Activated T-helper 1 cell treated with anti-CD3 and anti-CD28 coated beads, Interleukin-12 subunit alpha, Interleukin-12 subunit beta, Interleukin-2, Interleukin-4 antibody, amounts not matched to agents 30 ng/mL and 10 ng/mL and 1 ng/mL, durations not matched to agents 14 hours and 24 hours and 36 hours (primary cell): Measurements from ENCODE around the gene NNAT. TPM values are rescaled to one million over a fixed set of nuclear protein-coding genes. Genes with fewer than 3 reads are reported as not detected.
"Not testable (repeated sequence)": the region's sequence is repeated elsewhere in the genome, so short reads cannot be mapped to it uniquely, and the experiment has no call there.

Source experiments
- DNase-seq: peaks from one replicate; pipeline ENCODE4 v3.0.0; 2021; ENCODE audit warnings: low spot score
- H3K27ac Mint-ChIP-seq: one replicate; pipeline ENCODE4 v1.8.0; 2021; ENCODE audit warnings: mild to moderate bottlenecking, mixed read lengths
- H3K27me3 Mint-ChIP-seq: one replicate; pipeline ENCODE4 v1.8.0; 2022; ENCODE audit warnings: mild to moderate bottlenecking, moderate library complexity, mixed read lengths; ENCODE audit not compliant: insufficient read depth
- H3K36me3 Mint-ChIP-seq: one replicate; pipeline ENCODE4 v1.8.0; 2021; ENCODE audit warnings: low read depth, mixed read lengths
- H3K4me1 Mint-ChIP-seq: one replicate; pipeline ENCODE4 v1.8.0; 2021; ENCODE audit warnings: low read depth, mixed read lengths
- H3K4me3 Mint-ChIP-seq: one replicate; pipeline ENCODE4 v1.8.0; 2021; ENCODE audit warnings: mild to moderate bottlenecking, moderate library complexity, mixed read lengths
- H3K9me3 Mint-ChIP-seq: one replicate; pipeline ENCODE4 v1.8.0; 2021; ENCODE audit warnings: mixed read lengths
- intact Hi-C: fragments of 100-400 bp; cut with micrococcal nuclease; formaldehyde crosslinking; loops from one replicate; pipeline ENCODE4 v1.15.1; 2024
- total RNA-seq: library from RNA; stranded (reverse); gene quantifications from 2 replicates; pipeline ENCODE4 v1.2.3, GENCODE V29; 2022

Gene NNAT
- total RNA-seq = 0.29 TPM in 1 of 2 replicates, not detected in the other

- peaks cover 8% of the 10 kb centered on the region for H3K27me3 Mint-ChIP-seq
- no peak for DNase-seq
- no peaks in the 10 kb centered on the region for H3K9me3 Mint-ChIP-seq
- H3K27ac Mint-ChIP-seq = no peak within 1 kb of the TSS
- intact Hi-C loops = no loop called here
- H3K36me3 Mint-ChIP-seq = peaks cover 22% of the 10 kb centered on the region
- peak within 1 kb of the TSS; percentile 53 for H3K4me3 Mint-ChIP-seq
- H3K4me1 Mint-ChIP-seq = peaks cover 28% of the 10 kb centered on the region
Measured at GRCh38 chr20:37521061-37521771, at the start of gene NNAT. Gene NNAT, plus strand, starts transcription at chr20:37521250. Its CDS starts 82 bp downstream, at chr20:37521332.

GRCh38 chr20:37471741-37472235, 49.3 kb upstream of the NNAT start:
- H3K27me3 Mint-ChIP-seq = peaks cover 10% of the 10 kb centered on the region
- no peak overlapping the region for H3K27ac Mint-ChIP-seq
- H3K4me1 Mint-ChIP-seq = no peaks in the 10 kb centered on the region
- DNase-seq = no peak
- no peaks in the 10 kb centered on the region for H3K36me3 Mint-ChIP-seq
- no peak overlapping the region for H3K4me3 Mint-ChIP-seq
- intact Hi-C loops = no loop called here
- no peaks in the 10 kb centered on the region for H3K9me3 Mint-ChIP-seq

- intact Hi-C loops, H3K4me1 Mint-ChIP-seq, H3K27me3 Mint-ChIP-seq, H3K36me3 Mint-ChIP-seq, H3K27ac Mint-ChIP-seq, H3K4me3 Mint-ChIP-seq, DNase-seq, H3K9me3 Mint-ChIP-seq: not testable (repeated sequence)
Measured at GRCh38 chr20:37472435-37472834, 48.6 kb upstream of the NNAT start.

- no peak overlapping the region for H3K27ac Mint-ChIP-seq
- no peaks in the 10 kb centered on the region for H3K4me1 Mint-ChIP-seq
- DNase-seq = no peak
- H3K27me3 Mint-ChIP-seq = peaks cover 10% of the 10 kb centered on the region
- intact Hi-C loops = no loop called here
- H3K36me3 Mint-ChIP-seq = no peaks in the 10 kb centered on the region
- no peak overlapping the region for H3K4me3 Mint-ChIP-seq
- H3K9me3 Mint-ChIP-seq = no peaks in the 10 kb centered on the region
Measured at GRCh38 chr20:37473249-37474000, 47.6 kb upstream of the NNAT start.

GRCh38 chr20:37474386-37474785, 46.7 kb upstream of the NNAT start:
- no peaks in the 10 kb centered on the region for H3K4me1 Mint-ChIP-seq
- peaks cover 8% of the 10 kb centered on the region for H3K27me3 Mint-ChIP-seq
- H3K4me3 Mint-ChIP-seq = no peak overlapping the region
- H3K27ac Mint-ChIP-seq = no peak overlapping the region
- H3K9me3 Mint-ChIP-seq = no peaks in the 10 kb centered on the region
- DNase-seq = no peak
- H3K36me3 Mint-ChIP-seq = no peaks in the 10 kb centered on the region
- intact Hi-C loops = no loop called here

- no peak overlapping the region for H3K27ac Mint-ChIP-seq
- DNase-seq = no peak
- H3K27me3 Mint-ChIP-seq = peaks cover 8% of the 10 kb centered on the region
- no peak overlapping the region for H3K4me3 Mint-ChIP-seq
- H3K9me3 Mint-ChIP-seq = no peaks in the 10 kb centered on the region
- intact Hi-C loops = no loop called here
- H3K36me3 Mint-ChIP-seq = no peaks in the 10 kb centered on the region
- no peaks in the 10 kb centered on the region for H3K4me1 Mint-ChIP-seq
Measured at GRCh38 chr20:37475252-37475651, 45.8 kb upstream of the NNAT start.

- no peak for DNase-seq
- peaks cover 9% of the 10 kb centered on the region for H3K27me3 Mint-ChIP-seq
- no peaks in the 10 kb centered on the region for H3K36me3 Mint-ChIP-seq
- H3K4me1 Mint-ChIP-seq = no peaks in the 10 kb centered on the region
- intact Hi-C loops = no loop called here
- no peak overlapping the region for H3K27ac Mint-ChIP-seq
- H3K9me3 Mint-ChIP-seq = no peaks in the 10 kb centered on the region
- no peak overlapping the region for H3K4me3 Mint-ChIP-seq
Measured at GRCh38 chr20:37477041-37477440, 44.0 kb upstream of the NNAT start.

GRCh38 chr20:37479266-37479665, 41.8 kb upstream of the NNAT start:
- no peak for DNase-seq
- Mint-ChIP-seq H3K36me3 (no peaks in the 10 kb centered on the region), H3K27ac (no peak overlapping the region), H3K9me3 (no peaks in the 10 kb centered on the region), H3K27me3 (peaks cover 16% of the 10 kb centered on the region), H3K4me3 (no peak overlapping the region), H3K4me1 (no peaks in the 10 kb centered on the region)
- intact Hi-C loops = no loop called here

- intact Hi-C loops = no loop called here
- Mint-ChIP-seq H3K27ac (no peak overlapping the region), H3K4me3 (no peak overlapping the region), H3K36me3 (no peaks in the 10 kb centered on the region), H3K9me3 (no peaks in the 10 kb centered on the region), H3K4me1 (no peaks in the 10 kb centered on the region), H3K27me3 (peaks cover 21% of the 10 kb centered on the region)
- no peak for DNase-seq
Measured at GRCh38 chr20:37479925-37480691, 40.9 kb upstream of the NNAT start.

- no peaks in the 10 kb centered on the region for H3K36me3 Mint-ChIP-seq
- H3K4me1 Mint-ChIP-seq = no peaks in the 10 kb centered on the region
- H3K27ac Mint-ChIP-seq = no peak overlapping the region
- intact Hi-C loops = no loop called here
- DNase-seq = no peak
- peaks cover 21% of the 10 kb centered on the region for H3K27me3 Mint-ChIP-seq
- H3K9me3 Mint-ChIP-seq = no peaks in the 10 kb centered on the region
- no peak overlapping the region for H3K4me3 Mint-ChIP-seq
Measured at GRCh38 chr20:37480919-37481318, 40.1 kb upstream of the NNAT start.

- DNase-seq = no peak
- H3K36me3 Mint-ChIP-seq = no peaks in the 10 kb centered on the region
- intact Hi-C loops = no loop called here
- no peak overlapping the region for H3K4me3 Mint-ChIP-seq
- H3K9me3 Mint-ChIP-seq = no peaks in the 10 kb centered on the region
- H3K27ac Mint-ChIP-seq = no peak overlapping the region
- no peaks in the 10 kb centered on the region for H3K4me1 Mint-ChIP-seq
- peaks cover 19% of the 10 kb centered on the region for H3K27me3 Mint-ChIP-seq
Measured at GRCh38 chr20:37481610-37482009, 39.4 kb upstream of the NNAT start.

- intact Hi-C loops = no loop called here
- Mint-ChIP-seq H3K27me3 (peaks cover 16% of the 10 kb centered on the region), H3K4me1 (no peaks in the 10 kb centered on the region), H3K27ac (no peak overlapping the region), H3K36me3 (no peaks in the 10 kb centered on the region), H3K9me3 (no peaks in the 10 kb centered on the region), H3K4me3 (no peak overlapping the region)
- DNase-seq = no peak
Measured at GRCh38 chr20:37484331-37484730, 36.7 kb upstream of the NNAT start.

- H3K36me3 Mint-ChIP-seq, H3K4me1 Mint-ChIP-seq, H3K9me3 Mint-ChIP-seq, DNase-seq, intact Hi-C loops, H3K4me3 Mint-ChIP-seq, H3K27ac Mint-ChIP-seq: not testable (repeated sequence)
- H3K27me3 Mint-ChIP-seq = peaks cover 14% of the 10 kb centered on the region
Measured at GRCh38 chr20:37486209-37486608, 34.8 kb upstream of the NNAT start.
